Thyroid gland (tissue), 4 donors: ENCODE measurements around the gene CACNA1H. TPM values are rescaled to one million over a fixed set of nuclear protein-coding genes. Genes with fewer than 3 reads are reported as not detected.

Experiments
- DNase-seq, 2 donors: peaks; one replicate each; pipeline ENCODE4 v3.0.0-alpha.2; 2019
- H3K27ac ChIP-seq, 3 donors: fragments of 200-600 bp; sonication (generic); 1 replicate in 2 of 3; 2 replicates in 1 of 3; pipeline ENCODE4 v1.5.1; 2016 to 2019; ENCODE audit warnings: mild to moderate bottlenecking in 1 of 3, moderate library complexity in 1 of 3
- H3K27me3 ChIP-seq: fragments of 200-600 bp; sonication (generic); one replicate; pipeline ENCODE4 v1.5.1; 2019
- H3K36me3 ChIP-seq, 2 donors: fragments of 200-600 bp; sonication (generic); one replicate each; pipeline ENCODE4 v1.5.1; 2016 to 2019
- H3K4me1 ChIP-seq, 2 donors: fragments of 200-600 bp; sonication (generic); one replicate each; pipeline ENCODE4 v1.5.1; 2017 to 2019
- H3K4me3 ChIP-seq, 3 donors: fragments of 200-600 bp; sonication (generic); replicated peaks in 1 of 3; 1 replicate in 2 of 3; 2 replicates in 1 of 3; pipeline ENCODE4 v1.5.1; 2016; ENCODE audit warnings: mild to moderate bottlenecking in 1 of 3
- H3K9me3 ChIP-seq: fragments of 200-600 bp; sonication (generic); one replicate; pipeline ENCODE4 v1.5.1; 2017
- CTCF ChIP-seq, 6 experiments: fragments of 200-600 bp in 3 of 6; fragments of 450-650 bp in 3 of 6; sonication (generic) in 3 of 6; IDR thresholded peaks; one replicate each; pipeline ENCODE4 v1.5.1; 2016 to 2019; ENCODE audit warnings: antibody characterized with exemption in 6 of 6, mild to moderate bottlenecking in 2 of 6, inconsistent platforms in 1 of 6, moderate library complexity in 1 of 6
- POLR2A ChIP-seq, 2 donors: fragments of 450-650 bp; IDR thresholded peaks; one replicate each; pipeline ENCODE4 v1.6.1; 2017; ENCODE audit warnings: antibody characterized with exemption in 2 of 2, mild to moderate bottlenecking in 2 of 2, moderate library complexity in 1 of 2
- WGBS, 2 donors: methylation state at CpG; one replicate each; pipeline ENCODE4 v1.1.5; 2017; 5-methylcytosine and 5-hydroxymethylcytosine counted together
- intact Hi-C: fragments of 100-400 bp; cut with DNase I; formaldehyde crosslinking; loops from one replicate; pipeline ENCODE4 v1.15.1; 2023
- total RNA-seq, 4 donors: library from RNA; depleted of rRNA; stranded (reverse); fragments of >200 nt; gene quantifications; one replicate each; pipeline ENCODE4 v1.2.3, GENCODE V29; 2016

CACNA1H gene
- total RNA-seq, 4 donors from 2014 or later: 8.4 to 12.4 (median 9.3) TPM

- Histone ChIP-seq H3K4me3 (no peak overlapping the region), H3K27me3 (no peaks in the 10 kb centered on the region), H3K4me1 (no peaks in the 10 kb centered on the region), H3K9me3 (no peaks in the 10 kb centered on the region), H3K27ac (no peak overlapping the region), H3K36me3 (no peaks in the 10 kb centered on the region)
- DNase-seq: no peak
- WGBS, 2 donors: 43 to 63% methylated on average over 8 to 10 of the region's 10 CpGs
- TF ChIP-seq POLR2A (IDR thresholded peaks at IDR 0.05): no peak
- no peak for TF ChIP-seq CTCF (IDR thresholded peaks at IDR 0.05)
- intact Hi-C loops: no loop called here
Measured at GRCh38 chr16:1126586-1126985, 26.3 kb upstream of the CACNA1H start.

GRCh38 chr16:1127101-1127500, 25.8 kb upstream of the CACNA1H start:
- H3K27ac ChIP-seq: no peak overlapping the region
- H3K27me3 ChIP-seq: no peaks in the 10 kb centered on the region
- intact Hi-C loops: no loop called here
- H3K4me3 ChIP-seq: no peak overlapping the region
- no peaks in the 10 kb centered on the region for H3K36me3 ChIP-seq
- H3K4me1 ChIP-seq: no peaks in the 10 kb centered on the region
- H3K9me3 ChIP-seq: no peaks in the 10 kb centered on the region
- TF ChIP-seq POLR2A (IDR thresholded peaks at IDR 0.05) (no peak), CTCF (IDR thresholded peaks at IDR 0.05) (no peak)
- 38 to 51% methylated on average over 14 to 16 of the region's 16 CpGs for WGBS, 2 donors
- DNase-seq: no peak

GRCh38 chr16:1127971-1128715, 24.8 kb upstream of the CACNA1H start:
- intact Hi-C loops: no loop called here
- DNase-seq: no peak
- H3K27ac ChIP-seq: no peak overlapping the region
- no peaks in the 10 kb centered on the region for H3K36me3 ChIP-seq
- no peak overlapping the region for H3K4me3 ChIP-seq
- WGBS, 2 donors: 84 to 91% methylated on average over 24 to 26 of the region's 31 CpGs
- no peak for TF ChIP-seq CTCF (IDR thresholded peaks at IDR 0.05)
- TF ChIP-seq POLR2A (IDR thresholded peaks at IDR 0.05): no peak
- H3K27me3 ChIP-seq: no peaks in the 10 kb centered on the region
- H3K9me3 ChIP-seq: no peaks in the 10 kb centered on the region
- no peaks in the 10 kb centered on the region for H3K4me1 ChIP-seq

GRCh38 chr16:1129106-1129960, 23.6 kb upstream of the CACNA1H start:
- Histone ChIP-seq H3K27me3 (no peaks in the 10 kb centered on the region), H3K9me3 (no peaks in the 10 kb centered on the region), H3K36me3 (no peaks in the 10 kb centered on the region), H3K4me1 (no peaks in the 10 kb centered on the region), H3K27ac (no peak overlapping the region), H3K4me3 (no peak overlapping the region)
- TF ChIP-seq CTCF (IDR thresholded peaks at IDR 0.05): no peak
- no peak for TF ChIP-seq POLR2A (IDR thresholded peaks at IDR 0.05)
- 90 to 93% methylated on average over 20 to 35 of the region's 48 CpGs for WGBS, 2 donors
- intact Hi-C loops: no loop called here
- no peak for DNase-seq

- TF ChIP-seq POLR2A (IDR thresholded peaks at IDR 0.05): no peak
- WGBS, 2 donors: 91 to 95% methylated on average over 4 to 5 of the region's 8 CpGs
- H3K4me3 ChIP-seq: no peak overlapping the region
- no peaks in the 10 kb centered on the region for H3K9me3 ChIP-seq
- DNase-seq: no peak
- intact Hi-C loops: no loop called here
- H3K36me3 ChIP-seq: no peaks in the 10 kb centered on the region
- no peaks in the 10 kb centered on the region for H3K4me1 ChIP-seq
- H3K27ac ChIP-seq: no peak overlapping the region
- H3K27me3 ChIP-seq: no peaks in the 10 kb centered on the region
Measured at GRCh38 chr16:1130382-1130781, 22.5 kb upstream of the CACNA1H start.
